Hair follicular keratinocyte (primary cell): Measurements from ENCODE around the gene AKR1C2. TPM values are rescaled to one million over a fixed set of nuclear protein-coding genes. Genes with fewer than 3 reads are reported as not detected.

Experiments used
- total RNA-seq: library from RNA; depleted of rRNA; stranded (reverse); fragments of >200 nt; gene quantifications from 2 replicates; pipeline ENCODE4 v1.2.3, GENCODE V29; 2015

Gene AKR1C2
- 7.4 and 10.0 TPM in 2 replicates for total RNA-seq

GRCh38 chr10:5003127-5004029 lies at the start of gene AKR1C2:
TSS of gene AKR1C2 (minus strand) at chr10:5003857. CDS start at chr10:5003835, 22 bp downstream.

GRCh38 chr10:4962876-4963814 lies 40.5 kb downstream of the AKR1C2 start, which contains the start of gene AKR1C1:
TSS of gene AKR1C1 (plus strand) at chr10:4963415. CDS start at chr10:4963445, 30 bp downstream.

Other genes starting within 250 kb of the AKR1C2 start
- gene AKR1E2, start 177.7 kb downstream of the AKR1C2 start, total RNA-seq, result 1.3 and 2.3 TPM in 2 replicates
- gene AKR1C1, start 40.4 kb downstream of the AKR1C2 start, total RNA-seq, result 24.1 and 44.4 TPM in 2 replicates
- gene AKR1C3, start 90.6 kb upstream of the AKR1C2 start, total RNA-seq, result 3.7 and 8.4 TPM in 2 replicates
- gene AKR1C8, start 181.3 kb upstream of the AKR1C2 start, total RNA-seq, result not detected in 2 replicates
- not detected in 2 replicates for gene AKR1C4, start 193.0 kb upstream of the AKR1C2 start, total RNA-seq